K562 (cell line): ENCODE data around the gene FUBP3. TPM values are rescaled to one million over a fixed set of nuclear protein-coding genes. Genes with fewer than 3 reads are reported as not detected.

Experiments
- ATF7 ChIP-seq: fragments of 450-650 bp; IDR thresholded peaks from 2 replicates; pipeline ENCODE4 v1.7.1; 2014; ENCODE audit warnings: mild to moderate bottlenecking, moderate library complexity
- CBFA2T3 ChIP-seq: fragments of 450-650 bp; IDR thresholded peaks from 2 replicates; pipeline ENCODE4 v1.6.1; 2017
- DIDO1 ChIP-seq: fragments of 450-650 bp; IDR thresholded peaks from 2 replicates; pipeline ENCODE4 v1.6.1; 2016; ENCODE audit warnings: low read depth, missing biosample characterization, missing genetic modification characterization
- FOS ChIP-seq: IDR thresholded peaks from 3 replicates; pipeline ENCODE4 v1.6.1; 2011; ENCODE audit not compliant: insufficient read length; ENCODE audit errors: extremely low read depth
- GABPA ChIP-seq: fragments of 200-800 bp; sonication (Bioruptor generic); conservative IDR thresholded peaks from 2 replicates; pipeline ENCODE4 v1.6.1; 2016; ENCODE audit warnings: low read depth, missing genetic modification characterization, missing compliant biosample characterization
- JUND ChIP-seq, 2 experiments: IDR thresholded peaks; 2 replicates in 1 of 2; 3 replicates in 1 of 2; pipeline ENCODE4 v1.6.1; 2011; ENCODE audit warnings: borderline replicate concordance in 2 of 2, low read depth in 2 of 2, low read length in 2 of 2, improper control_type of control experiment in 1 of 2, missing biosample characterization in 1 of 2, missing genetic modification characterization in 1 of 2, missing genetic modification reagents in 1 of 2
- NCOA6 ChIP-seq: fragments of 450-650 bp; IDR thresholded peaks from 2 replicates; pipeline ENCODE4 v1.6.1; 2017; ENCODE audit warnings: mild to moderate bottlenecking
- POLR2G ChIP-seq: fragments of 200-400 bp; formaldehyde crosslinking; IDR thresholded peaks from 2 replicates; pipeline ENCODE4 v1.6.1; 2017; ENCODE audit warnings: low read depth, mild to moderate bottlenecking, antibody characterized with exemption, low read length, moderate library complexity
- ZNF324 ChIP-seq: fragments of 250-450 bp; sonication (Bioruptor Pico); IDR thresholded peaks from 2 replicates; pipeline ENCODE4 v1.4.0; 2020; ENCODE audit warnings: mild to moderate bottlenecking
- polyA plus RNA-seq, 8 experiments: library from polyadenylated mRNA; depleted of rRNA in 4 of 8; stranded (reverse) in 5 of 8; unstranded in 3 of 8; fragments of >200 nt; fragmentation: Nextera tagmentation in 2 of 8; fragmentation: Illumina TruSeq in 1 of 8; extraction: Ambion mirVana in 2 of 8; extraction: Trizol in 1 of 8; gene quantifications; 2 replicates each; pipeline versions ENCODE4 v1.2.1 to v1.2.3, GENCODE V29; 2011 to 2014; ENCODE audit warnings: inconsistent platforms in 1 of 8, missing spikeins in 1 of 8
- total RNA-seq, 7 experiments: library from RNA; depleted of rRNA in 6 of 7; stranded (reverse); fragments of >200 nt in 6 of 7; fragmentation: Illumina TruSeq in 2 of 7; extraction: Trizol in 2 of 7; gene quantifications; 2 replicates each; pipeline versions ENCODE4 v1.2.1 to v1.2.3, GENCODE V29; 2011 to 2021; ENCODE audit warnings: low replicate concordance in 1 of 7
- TF ChIP-seq, protein P1 (sequence below), 2 experiments: fragments of 450-650 bp in 1 of 2; sonication (generic) in 1 of 2; formaldehyde crosslinking in 1 of 2; IDR thresholded peaks in 1 of 2; conservative IDR thresholded peaks in 1 of 2; 2 replicates each; pipeline versions ENCODE4 v1.6.1 to v1.8.1; 2016 to 2023; ENCODE audit warnings: mild to moderate bottlenecking in 2 of 2, moderate library complexity in 2 of 2, inconsistent platforms in 1 of 2, missing genetic modification reagents in 1 of 2
- TF ChIP-seq, protein P2 (sequence below), 2 experiments: fragments of 450-650 bp; IDR thresholded peaks; 2 replicates each; pipeline ENCODE4 v1.6.1; 2018; ENCODE audit warnings: mild to moderate bottlenecking in 2 of 2, low read depth in 1 of 2; ENCODE audit not compliant: partially characterized antibody in 2 of 2

FUBP3 gene
- total and polyA plus RNA-seq, 9 of the 15 experiments (the other 6 are each of a cell fraction or from before 2014, with no cell fraction given) = 3.0 to 64.0 (median 48.1) TPM

DNA sequence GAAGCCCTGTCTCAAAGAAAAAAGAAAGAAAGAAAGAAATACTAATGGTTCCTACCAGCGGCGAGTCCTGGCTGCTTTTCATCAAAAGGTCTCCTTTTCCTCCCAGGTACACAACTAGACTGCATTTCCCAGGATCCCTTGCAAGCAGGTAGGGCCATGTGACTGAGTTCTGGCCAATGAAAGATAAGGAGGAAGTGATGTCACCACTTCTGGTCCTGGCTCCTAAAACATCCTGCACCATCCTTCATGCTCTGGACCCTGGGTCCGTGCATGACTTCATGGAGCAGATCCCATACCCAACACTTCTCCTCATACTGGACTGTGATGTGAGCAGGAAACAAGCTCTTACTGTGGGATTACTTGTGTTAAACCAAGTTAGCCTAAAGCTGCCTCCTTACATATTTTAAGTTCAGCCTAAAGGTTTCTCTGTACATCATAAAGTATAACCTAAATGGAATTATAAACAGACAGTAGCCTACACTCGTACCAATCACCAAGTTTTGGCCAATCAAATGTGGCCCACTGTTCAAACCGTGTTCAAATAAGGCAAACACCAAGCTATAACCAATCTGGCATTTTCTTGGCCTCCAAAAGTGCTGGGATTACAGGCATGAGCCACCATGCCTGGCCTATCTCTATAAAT, 30.2 kb upstream of the FUBP3 start (continued):
- TF ChIP-seq, protein P1, sequence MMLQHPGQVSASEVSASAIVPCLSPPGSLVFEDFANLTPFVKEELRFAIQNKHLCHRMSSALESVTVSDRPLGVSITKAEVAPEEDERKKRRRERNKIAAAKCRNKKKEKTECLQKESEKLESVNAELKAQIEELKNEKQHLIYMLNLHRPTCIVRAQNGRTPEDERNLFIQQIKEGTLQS (IDR thresholded peaks at IDR 0.05) = peak; percentile 83
- TF ChIP-seq, protein P1 (CRISPR knock-in tag; conservative IDR thresholded peaks at IDR 0.05) = no peak
- TF ChIP-seq ATF7 (peak; percentile 87), FOS (peak; percentile 57), POLR2G (no peak), ZNF324 (CRISPR knock-in tag) (no peak), GABPA (tag) (peak; percentile 86), NCOA6 (no peak), DIDO1 (tag) (peak; percentile 76), CBFA2T3 (no peak), JUND (IDR thresholded peaks at IDR 0.05; ENCODE audit: borderline replicate concordance, low read depth, low read length) (peak; percentile 68; the same call in 1 of the 2 replicates), JUND (tag; IDR thresholded peaks at IDR 0.05; ENCODE audit: borderline replicate concordance, low read depth, low read length) (peak; percentile 67; the same call in 1 of the 3 replicates)
- TF ChIP-seq, protein P2, sequence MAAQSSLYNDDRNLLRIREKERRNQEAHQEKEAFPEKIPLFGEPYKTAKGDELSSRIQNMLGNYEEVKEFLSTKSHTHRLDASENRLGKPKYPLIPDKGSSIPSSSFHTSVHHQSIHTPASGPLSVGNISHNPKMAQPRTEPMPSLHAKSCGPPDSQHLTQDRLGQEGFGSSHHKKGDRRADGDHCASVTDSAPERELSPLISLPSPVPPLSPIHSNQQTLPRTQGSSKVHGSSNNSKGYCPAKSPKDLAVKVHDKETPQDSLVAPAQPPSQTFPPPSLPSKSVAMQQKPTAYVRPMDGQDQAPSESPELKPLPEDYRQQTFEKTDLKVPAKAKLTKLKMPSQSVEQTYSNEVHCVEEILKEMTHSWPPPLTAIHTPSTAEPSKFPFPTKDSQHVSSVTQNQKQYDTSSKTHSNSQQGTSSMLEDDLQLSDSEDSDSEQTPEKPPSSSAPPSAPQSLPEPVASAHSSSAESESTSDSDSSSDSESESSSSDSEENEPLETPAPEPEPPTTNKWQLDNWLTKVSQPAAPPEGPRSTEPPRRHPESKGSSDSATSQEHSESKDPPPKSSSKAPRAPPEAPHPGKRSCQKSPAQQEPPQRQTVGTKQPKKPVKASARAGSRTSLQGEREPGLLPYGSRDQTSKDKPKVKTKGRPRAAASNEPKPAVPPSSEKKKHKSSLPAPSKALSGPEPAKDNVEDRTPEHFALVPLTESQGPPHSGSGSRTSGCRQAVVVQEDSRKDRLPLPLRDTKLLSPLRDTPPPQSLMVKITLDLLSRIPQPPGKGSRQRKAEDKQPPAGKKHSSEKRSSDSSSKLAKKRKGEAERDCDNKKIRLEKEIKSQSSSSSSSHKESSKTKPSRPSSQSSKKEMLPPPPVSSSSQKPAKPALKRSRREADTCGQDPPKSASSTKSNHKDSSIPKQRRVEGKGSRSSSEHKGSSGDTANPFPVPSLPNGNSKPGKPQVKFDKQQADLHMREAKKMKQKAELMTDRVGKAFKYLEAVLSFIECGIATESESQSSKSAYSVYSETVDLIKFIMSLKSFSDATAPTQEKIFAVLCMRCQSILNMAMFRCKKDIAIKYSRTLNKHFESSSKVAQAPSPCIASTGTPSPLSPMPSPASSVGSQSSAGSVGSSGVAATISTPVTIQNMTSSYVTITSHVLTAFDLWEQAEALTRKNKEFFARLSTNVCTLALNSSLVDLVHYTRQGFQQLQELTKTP (IDR thresholded peaks at IDR 0.05; ENCODE audit: low read depth in 1 of 2, partially characterized antibody in 2 of 2) = peak in 1 of 2 experiments; percentile 68
- TF ChIP-seq, all 486 proteins: peak for 33
